Measurements from ENCODE around the gene LTBR.
"Not testable (repeated sequence)": the region's sequence is repeated elsewhere in the genome, so short reads cannot be mapped to it uniquely, and the experiment has no call there.

LTBR gene

GRCh38 chr12:6426882-6427671, 43.1 kb downstream of the LTBR start:
- DNase-seq, result peak in 1 of 2 donors; percentile 60

GRCh38 chr12:6427796-6428195, 43.8 kb downstream of the LTBR start:
- DNase-seq, result not testable (repeated sequence)

- no peak for DNase-seq
Measured at GRCh38 chr12:6428326-6428725, 44.4 kb downstream of the LTBR start.

- DNase-seq, result peak; percentile 52 to 94
Measured at GRCh38 chr12:6430124-6430989, 46.4 kb downstream of the LTBR start.

- DNase-seq, result peak in 1 of 2 donors; percentile 17
Measured at GRCh38 chr12:6432991-6433390, 49.0 kb downstream of the LTBR start.

- DNase-seq, result no peak
Measured at GRCh38 chr12:6434205-6435140, 50.5 kb downstream of the LTBR start.

GRCh38 chr12:6435961-6436715, 52.2 kb downstream of the LTBR start:
- DNase-seq, result no peak

GRCh38 chr12:6437586-6437985, 53.6 kb downstream of the LTBR start:
- no peak for DNase-seq

- DNase-seq, result no peak
Measured at GRCh38 chr12:6438345-6438744, 54.4 kb downstream of the LTBR start.

- DNase-seq, result no peak
Measured at GRCh38 chr12:6440391-6440790, 56.4 kb downstream of the LTBR start.

Measured in bone marrow (tissue), 2 donors.